Stimulated activated CD8-positive, alpha-beta memory T cell treated with anti-CD3 and anti-CD28 coated beads, Interleukin-15, amount 100 ng/mL, for 24 hours (primary cell): ENCODE results near the gene DPYD.
"Not testable (repeated sequence)": the region's sequence is repeated elsewhere in the genome, so short reads cannot be mapped to it uniquely, and the experiment has no call there.

ENCODE experiments used
- DNase-seq: peaks from one replicate; pipeline ENCODE4 v3.0.0-alpha.2; 2020; ENCODE audit warnings: low read depth

Gene DPYD

DNA sequence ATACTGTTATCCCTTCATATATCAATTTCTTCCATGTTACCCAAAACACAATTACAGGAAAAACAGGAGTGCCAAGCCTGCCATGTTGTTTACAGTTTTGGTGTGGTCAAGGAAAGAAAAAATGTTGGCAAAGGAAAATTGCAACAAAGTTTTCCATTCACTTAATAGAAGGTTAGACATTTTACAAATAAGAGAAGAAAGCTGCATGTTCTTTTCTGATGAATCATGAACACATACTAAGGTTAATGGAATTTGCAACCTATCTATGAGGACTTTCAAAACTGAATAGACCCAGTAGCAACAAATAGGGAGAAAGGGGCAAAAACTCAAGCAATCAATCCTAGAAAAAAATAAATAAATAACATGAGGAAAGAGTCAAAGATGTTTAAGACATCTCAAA lies 556.7 kb downstream of the DPYD start:
- DNase-seq, result no peak

DNA sequence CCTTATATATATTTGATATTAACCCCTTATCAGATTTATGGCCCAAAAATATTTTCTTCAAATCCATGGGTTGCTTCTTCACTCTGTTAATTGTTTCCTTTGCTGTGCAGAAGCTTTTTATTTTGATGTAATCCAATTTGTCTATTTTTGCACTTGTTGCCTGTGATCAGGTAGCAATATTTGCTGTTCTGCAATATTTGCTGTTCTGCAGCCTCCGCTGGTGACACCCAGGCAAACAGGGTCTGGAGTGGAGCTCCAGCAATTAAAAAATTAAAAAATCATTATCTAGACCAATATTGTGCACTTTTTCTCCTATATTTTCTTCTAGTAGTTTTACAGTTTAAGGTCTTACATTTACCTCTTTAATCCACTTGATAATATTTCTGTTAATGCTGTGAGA lies 564.5 kb downstream of the DPYD start:
- DNase-seq, result no peak

DNA sequence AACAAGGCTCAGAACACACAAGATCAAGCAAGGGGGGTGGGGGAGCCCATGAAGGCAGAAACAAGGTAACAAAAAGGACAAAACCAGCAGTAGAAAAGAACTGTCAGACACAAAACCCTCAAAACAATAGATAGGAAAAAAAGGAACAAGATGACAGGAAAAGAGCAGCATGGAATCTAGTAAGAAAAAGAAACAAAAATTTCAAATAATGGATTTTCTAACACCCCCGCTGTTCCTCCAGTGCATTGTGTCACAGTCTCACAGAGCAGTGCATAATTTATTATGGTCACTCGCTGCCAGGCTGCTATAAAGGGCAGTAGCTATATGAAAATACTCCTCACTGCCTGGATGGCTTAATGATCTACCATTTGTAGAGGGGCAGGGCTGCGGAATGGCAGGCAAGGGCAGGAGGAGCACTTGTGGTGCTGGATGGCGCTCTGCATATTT lies 567.9 kb downstream of the DPYD start:
- DNase-seq, result no peak

DNA sequence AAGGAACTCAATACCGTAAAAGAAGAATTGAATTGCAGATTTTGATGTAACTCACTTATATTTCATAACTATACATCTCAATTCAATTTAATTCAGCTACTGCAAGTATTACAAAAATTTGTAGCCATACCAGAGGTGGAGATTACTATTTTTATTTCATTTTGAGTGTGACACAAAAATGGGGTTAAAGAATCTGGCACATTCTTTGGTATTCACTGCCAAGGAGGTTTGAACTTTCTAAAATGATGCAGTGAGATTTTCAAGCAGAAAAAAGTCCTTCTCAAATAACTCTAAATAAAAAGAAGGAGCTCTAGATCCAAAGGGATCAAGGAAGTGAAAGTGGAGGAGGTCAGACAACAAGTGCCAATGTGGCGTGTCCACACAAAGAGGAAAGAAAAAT lies 569.0 kb downstream of the DPYD start:
- DNase-seq, result no peak

DNA sequence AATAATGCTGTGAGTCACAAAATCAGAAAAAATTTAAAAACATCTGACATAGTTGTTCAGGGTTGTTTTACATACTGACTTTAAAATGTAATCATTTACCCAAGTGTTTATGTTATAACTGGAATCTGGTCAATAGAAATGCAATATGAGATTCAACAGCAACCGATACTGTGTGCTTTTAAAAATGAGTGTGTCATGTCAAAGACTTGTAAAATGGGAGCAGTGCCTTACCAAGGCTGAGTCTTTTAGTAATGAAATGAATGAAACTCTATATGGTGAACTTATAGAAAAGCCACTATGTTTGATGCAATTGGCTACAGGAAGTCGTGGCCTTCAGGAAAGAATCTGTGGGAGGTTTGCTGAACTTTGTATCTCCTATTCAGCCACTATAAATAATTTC lies 570.2 kb downstream of the DPYD start:
- DNase-seq, result no peak

DNA sequence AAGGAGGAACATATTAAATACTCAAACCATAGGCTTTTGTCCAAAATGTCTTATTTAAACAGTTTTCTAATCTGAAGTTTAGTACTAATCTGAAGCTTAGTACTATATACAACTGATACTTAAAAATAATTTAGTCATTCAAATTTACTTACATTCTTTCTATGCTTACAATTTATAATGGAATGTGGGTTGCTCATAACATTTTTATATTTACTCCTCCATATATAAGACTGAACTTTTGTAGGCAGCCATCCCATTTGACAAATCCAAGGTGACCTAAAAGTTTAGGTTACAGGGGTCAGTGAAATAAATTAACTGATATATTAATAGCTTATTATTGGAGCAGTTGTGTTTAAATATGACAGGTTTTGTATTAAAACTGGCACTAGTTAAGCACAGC lies 570.6 kb downstream of the DPYD start:
- no peak for DNase-seq

DNA sequence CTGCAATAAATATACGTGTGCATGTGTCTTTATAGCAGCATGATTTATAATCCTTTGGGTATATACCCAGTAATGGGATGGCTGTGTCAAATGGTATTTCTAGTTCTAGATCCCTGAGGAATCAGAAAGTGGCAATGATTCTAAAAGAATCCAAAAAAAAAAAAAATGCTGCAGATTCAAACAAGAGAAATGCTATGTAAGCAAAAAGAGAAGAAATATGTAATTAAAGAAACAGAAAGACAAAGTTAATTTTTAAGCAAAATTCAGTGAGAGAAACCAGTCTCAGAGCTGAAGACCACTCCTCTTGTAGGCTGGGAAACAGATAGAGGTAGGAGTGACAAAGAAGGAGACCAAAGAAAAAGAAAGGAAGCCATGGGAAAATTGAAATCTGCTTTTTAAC lies 571.0 kb downstream of the DPYD start:
- not testable (repeated sequence) for DNase-seq

DNA sequence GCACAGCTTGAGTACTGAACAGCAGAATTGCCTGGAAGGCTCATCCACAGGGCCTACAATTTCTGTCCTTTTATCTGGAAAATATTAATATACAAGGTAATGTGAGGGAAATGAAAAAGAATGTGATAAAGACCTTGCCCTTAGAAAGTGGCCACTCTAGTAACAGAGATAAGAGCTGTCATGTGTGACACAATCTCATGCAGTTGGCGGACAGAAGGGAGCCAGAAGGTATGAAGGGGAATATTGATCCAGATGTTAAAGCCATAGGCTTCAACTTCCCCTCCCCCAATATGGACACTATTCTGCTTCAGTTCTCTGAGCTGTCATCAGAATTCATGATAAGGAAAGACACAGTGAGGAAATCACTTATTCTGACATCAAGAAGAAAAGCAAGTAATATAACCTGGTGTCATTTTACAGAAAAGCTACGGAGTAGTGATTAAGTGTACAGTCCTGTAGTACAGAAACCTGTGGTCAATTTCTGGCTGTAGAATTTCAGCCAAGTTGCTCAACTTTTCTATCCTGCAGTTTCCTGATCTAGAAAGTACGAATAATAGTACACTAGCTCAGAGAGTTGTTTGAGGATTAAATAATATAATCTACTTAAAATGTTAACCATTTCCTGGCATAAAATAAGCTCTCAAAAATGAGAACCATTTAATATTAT lies 572.1 kb downstream of the DPYD start:
- DNase-seq, result no peak

DNA sequence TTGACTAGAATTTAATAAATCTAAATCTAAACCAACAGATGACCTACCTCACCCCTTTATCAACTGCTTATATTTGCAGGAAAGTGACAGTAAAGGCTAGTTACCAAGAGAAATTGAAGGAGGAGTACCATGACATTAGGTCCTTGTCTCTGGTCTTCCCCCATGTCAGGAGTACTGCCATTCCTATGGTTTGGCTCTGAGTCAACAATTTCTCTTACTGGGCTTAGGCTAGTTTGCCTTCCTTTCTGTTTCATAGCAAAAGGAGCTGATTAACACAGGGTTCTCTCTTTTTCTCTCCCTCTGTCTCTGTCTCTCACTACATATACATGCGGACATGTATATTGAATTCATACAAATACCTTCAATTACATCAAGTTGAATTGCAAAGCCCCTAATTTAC lies 579.9 kb downstream of the DPYD start:
- no peak for DNase-seq

DNA sequence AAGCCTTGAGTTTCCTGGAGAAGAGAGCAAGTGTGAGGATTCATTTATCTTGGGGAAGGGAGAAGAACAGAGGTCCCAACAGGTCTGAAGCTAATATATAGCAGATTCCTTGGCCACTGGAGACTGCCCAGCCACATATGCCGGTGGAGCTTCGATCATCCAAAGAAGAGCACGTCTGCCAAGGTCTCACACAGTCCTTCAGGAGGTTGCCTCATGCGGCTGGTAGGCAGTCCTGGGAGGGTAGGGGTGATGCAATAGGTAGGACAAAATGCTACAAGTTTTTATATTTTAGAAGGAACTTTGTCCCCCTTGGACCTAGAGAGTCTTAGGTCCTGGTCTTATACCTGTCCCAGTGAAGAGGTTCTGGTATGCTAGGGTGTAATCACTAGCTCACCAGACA lies 582.5 kb downstream of the DPYD start:
- DNase-seq, result no peak

DNA sequence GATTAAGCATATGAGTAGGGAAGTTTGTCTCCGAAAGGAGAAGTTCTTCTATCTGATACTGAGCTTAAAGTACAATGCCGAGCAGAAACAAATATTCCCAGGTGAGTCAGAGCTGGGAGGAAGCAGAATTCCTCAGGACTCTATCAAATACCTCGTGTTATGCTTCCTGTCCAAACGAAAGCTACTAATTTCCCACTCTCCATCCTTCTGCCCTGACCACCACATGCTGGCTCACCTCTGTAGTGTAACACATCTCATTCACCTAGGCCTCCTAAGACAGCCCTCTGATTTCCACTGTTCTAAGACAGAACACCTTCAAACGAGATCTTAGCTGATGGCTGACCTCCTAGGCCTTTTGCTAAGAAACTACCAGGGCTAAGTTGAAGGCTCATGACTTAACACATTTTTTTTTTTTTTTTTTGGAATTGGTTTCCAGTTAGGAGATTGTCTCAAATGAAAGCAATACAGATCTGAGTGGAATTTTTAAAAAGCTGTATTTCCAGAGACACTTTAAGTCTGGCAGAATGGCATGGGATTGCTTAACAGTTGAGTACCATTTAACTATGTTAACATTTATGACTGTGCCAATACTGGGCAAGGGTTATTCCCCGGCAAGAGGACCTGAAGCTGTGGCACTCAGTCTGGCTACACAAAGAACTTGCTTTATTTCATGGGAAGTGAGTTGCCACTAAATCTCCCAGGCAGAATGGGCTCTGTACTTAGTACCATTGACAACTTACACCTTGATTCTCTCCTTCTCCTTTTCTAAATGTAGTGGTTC lies 583.4 kb downstream of the DPYD start:
- no peak for DNase-seq

DNA sequence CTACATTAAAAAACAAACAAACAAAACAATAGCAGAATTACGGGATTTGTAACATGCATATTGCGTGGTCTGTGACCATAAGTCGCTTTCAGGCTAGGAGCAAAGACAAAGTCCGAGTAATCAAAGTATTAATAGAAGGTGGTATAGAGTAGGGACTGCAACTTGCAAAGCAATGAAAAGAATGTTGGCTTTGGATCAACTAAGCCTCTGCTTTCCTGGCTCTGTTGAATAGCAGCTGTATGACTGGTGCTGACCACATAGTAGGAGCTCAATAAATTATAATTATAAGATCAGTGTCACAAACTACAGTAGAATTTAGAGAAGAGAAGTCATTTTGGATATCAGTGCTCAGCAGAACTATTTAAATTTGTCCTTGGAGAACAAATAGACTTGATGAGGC lies 586.4 kb downstream of the DPYD start:
- DNase-seq, result no peak

DNA sequence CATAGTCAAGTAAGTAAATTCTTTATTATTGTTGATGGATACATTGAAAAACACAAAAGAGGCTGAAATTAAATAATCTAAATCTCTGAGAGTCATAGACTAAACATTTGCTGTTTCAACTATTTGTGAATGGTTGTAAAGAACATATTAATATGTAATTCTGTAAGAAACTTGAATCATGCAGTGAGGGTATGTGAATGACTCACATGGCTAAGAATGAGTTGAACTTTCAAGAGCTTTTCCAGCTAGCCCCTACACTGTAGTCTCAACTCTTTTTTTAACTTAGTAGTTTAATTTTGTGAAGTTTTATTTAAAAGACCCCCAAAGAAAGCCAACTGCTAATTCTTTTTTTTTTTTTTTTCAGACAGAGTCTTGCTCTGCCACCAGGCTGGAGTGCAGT lies 588.1 kb downstream of the DPYD start:
- no peak for DNase-seq

DNA sequence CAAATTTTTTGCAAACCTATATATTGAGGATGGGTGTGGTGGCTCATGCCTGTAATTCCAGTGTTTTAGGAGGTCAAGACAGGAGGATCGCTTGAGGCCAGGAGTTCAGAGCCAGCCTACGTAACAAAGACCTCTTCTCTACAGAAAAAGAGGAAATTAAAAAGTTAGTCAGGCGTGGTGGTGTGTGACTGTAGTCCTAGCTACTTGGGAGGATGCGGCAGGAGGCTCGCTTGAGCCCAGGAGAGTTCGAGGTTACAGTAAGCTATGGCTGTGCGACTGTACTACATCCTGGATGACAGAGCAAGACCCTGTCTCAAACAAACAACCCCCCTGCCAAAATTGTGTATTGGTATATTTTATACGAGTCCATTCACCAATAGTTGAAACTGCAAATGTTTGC lies 589.7 kb downstream of the DPYD start:
- DNase-seq, result no peak

DNA sequence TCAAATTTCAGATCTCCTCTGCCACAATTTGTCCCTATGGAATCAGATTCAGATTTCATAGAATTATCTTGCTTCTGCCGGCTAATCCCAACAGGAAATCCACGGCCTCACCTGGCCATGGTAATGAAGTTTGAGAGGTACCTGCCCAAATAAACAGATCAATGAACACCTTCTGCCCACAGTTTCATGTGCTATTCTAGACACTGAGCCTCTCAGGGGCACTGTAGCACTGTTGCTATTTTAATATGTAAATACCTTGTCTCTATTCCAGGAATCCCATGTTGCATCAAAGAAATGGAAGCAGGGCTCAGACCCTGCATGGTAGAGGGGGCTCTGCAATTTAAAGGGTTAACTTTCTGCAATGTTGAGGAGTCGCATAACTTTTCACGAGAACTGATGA lies 606.1 kb downstream of the DPYD start:
- no peak for DNase-seq

DNA sequence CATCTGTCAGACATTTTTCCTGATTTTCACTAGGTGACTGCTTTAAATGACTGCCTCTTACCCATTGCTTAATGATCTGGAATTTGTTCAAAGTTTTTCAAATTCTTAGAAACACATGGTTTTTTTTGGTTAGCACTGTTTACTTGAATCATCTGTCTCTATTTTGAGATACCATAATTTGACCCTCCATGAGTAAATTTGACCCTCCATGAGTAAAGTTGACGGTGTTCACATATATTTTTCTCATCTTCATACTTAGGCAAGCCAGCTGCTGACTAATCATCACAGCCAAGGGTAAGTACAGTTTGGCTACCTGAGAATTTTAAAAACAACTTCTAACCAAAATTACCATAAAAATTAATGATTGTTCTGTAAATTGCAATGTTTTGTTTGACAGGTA lies 612.7 kb downstream of the DPYD start:
- DNase-seq, result no peak

DNA sequence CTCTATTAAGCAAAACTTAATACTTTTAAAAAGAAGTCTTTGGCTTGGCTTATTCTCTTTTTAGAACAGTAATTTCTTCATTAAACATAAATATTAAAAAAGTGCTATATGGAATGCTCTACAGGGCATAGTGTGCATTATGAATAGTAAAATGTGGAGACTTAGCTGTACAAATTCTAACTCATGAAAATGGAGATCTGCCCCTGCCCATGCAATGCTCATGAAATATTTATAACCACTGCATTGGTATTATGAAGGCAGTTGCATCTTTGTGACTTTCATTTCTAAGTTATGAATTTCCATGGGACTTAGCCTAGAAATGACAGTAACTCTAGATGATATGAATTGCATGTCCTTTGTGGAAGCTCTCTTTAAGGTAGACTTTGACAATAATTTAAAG lies 613.3 kb downstream of the DPYD start:
- no peak for DNase-seq

DNA sequence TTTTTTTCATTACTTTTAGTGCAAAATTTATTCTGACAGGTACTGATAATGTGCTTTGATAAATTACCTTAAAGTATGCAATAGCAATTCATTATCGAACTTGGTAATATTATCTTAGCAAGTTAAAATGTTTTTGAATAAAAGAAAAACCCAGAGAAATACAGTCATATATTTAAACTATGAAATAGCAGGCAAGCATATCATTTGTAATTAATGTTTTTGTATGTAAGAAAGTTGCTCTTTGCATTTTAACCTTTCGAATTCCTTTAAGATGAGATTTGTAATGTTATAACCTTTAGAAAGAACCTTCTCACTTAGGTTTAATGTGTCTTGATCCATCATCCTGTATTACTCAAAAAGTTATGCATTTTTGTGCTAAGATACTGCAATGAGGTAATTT lies 613.7 kb downstream of the DPYD start:
- DNase-seq, result no peak

DNA sequence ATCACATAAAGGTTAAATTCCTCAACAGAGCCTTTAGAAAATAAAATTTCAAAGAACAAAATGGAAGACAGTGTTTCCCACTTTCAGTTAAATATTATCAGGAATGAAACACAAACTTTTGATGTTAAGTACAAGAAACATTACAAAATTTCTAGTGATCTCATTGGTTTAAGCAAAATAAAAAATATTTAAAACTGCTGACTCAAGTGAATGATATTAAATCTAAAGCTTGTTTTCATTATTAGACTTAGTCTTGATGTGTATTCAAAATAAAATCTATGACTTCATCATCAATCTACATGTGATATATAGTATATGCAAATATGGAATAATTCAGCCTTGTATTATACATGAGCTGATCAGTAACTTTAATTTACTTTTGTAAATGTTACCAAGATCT lies 614.3 kb downstream of the DPYD start:
- DNase-seq, result no peak

DNA sequence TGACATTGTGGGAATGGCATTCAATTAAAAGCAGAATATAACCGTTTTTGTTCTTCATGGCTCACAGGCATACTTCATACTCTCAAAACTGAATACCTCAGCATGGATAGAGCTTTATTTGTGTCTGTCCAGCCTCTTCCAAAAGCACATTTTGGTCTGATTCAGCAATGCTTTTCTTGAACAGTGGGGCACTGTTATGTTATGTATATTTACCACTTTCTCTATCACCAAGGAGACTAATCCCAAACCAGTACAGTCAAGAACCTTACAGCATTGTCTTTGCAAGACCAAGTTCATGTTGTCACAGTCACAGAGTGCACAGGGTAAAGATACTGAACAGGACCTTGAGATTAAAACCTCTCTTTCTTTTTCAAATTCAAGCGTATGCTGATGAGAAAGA lies 616.5 kb downstream of the DPYD start:
- no peak for DNase-seq

DNA sequence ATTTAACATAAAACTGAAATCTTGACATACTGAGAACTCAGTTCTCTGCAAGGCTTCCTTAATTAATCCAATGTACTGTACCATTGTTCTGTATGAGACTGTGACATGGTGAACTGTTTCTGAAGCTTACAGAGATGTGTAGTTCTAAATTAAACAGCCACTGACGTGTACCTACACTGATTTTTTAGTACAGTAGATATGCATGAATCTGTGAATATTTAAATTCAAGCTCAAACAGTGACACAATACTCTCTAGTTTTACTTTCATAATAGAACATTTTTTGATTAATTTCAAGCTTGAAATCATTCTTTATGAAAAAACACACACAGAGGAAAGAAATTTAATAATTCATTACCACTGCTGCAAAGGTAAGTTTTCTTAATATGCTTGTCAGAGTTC lies 621.9 kb downstream of the DPYD start:
- no peak for DNase-seq

DNA sequence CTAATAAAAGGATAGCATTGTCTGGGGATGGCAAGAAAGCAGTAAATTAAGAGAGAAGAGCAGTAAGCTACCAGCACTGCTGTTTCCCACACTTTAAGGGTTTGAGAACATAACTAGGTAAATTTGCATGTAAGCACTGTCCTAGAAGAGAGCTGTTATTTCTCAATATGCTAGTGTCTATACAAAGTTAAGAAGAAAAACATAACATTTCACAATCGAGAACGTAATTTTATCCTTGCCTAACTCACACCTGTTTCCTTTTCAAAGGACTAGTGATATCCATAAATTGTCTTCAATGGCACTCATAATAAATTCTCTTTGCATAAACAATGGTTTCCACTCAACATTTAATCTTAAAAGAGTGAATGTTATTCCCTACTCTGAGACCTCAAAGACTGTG lies 623.2 kb downstream of the DPYD start:
- no peak for DNase-seq

DNA sequence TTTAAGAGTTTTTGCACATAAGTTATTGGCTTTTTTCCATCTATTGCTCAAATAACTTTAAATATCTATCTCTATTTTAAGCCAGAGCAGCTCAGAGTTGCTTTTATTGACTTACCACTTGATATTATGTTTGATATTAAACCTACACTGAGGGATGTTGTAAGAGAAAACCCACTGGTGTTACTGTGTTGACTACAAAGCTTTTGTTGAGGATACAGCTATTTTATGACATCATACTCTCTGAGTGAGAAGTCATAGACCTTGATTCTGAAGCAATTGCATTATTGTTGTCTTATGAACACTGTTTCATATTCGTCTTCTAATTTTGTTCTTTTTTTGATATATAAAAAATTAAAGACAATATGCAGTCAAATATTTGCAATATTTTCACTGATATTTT lies 638.9 kb downstream of the DPYD start:
- DNase-seq, result no peak
